OCI-LY7 (cell line): Measurements from ENCODE around the gene SYT2.

Experiments used
- EZH2phosphoT487 ChIP-seq: fragments of 200-600 bp; sonication (generic); IDR thresholded peaks from 2 replicates; pipeline ENCODE4 v1.6.1; 2018; ENCODE audit warnings: low read depth, borderline replicate concordance, mild to moderate bottlenecking, mixed run types, antibody characterized with exemption, low read length, moderate library complexity, mixed read lengths
- TF ChIP-seq, protein P1 (sequence below): fragments of 200-600 bp; sonication (generic); conservative IDR thresholded peaks from 2 replicates; pipeline ENCODE4 v1.5.1; 2014; ENCODE audit warnings: mild to moderate bottlenecking, antibody characterized with exemption, low read length, moderate library complexity, mixed read lengths

DNA sequence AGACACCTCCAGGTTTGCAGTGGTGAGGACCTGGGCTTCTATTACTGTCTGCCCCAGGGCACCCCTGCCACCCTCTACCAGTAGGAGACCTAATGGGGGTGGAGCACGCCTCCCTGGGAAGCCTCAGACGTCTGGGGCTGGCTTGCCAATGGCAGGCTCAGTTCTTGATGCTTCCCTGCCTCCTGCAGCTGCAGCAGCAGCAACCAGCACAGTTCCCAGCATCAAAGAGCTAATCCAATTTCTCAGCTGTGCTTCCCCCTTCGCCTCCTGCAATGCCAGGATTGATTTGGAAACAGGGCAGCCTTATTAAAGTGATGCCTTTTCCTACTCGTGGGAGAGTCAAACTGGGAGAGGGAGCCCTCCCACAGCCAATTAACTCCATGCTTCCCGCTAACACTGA lies 8.2 kb downstream of the SYT2 start:
- TF ChIP-seq, protein P1, sequence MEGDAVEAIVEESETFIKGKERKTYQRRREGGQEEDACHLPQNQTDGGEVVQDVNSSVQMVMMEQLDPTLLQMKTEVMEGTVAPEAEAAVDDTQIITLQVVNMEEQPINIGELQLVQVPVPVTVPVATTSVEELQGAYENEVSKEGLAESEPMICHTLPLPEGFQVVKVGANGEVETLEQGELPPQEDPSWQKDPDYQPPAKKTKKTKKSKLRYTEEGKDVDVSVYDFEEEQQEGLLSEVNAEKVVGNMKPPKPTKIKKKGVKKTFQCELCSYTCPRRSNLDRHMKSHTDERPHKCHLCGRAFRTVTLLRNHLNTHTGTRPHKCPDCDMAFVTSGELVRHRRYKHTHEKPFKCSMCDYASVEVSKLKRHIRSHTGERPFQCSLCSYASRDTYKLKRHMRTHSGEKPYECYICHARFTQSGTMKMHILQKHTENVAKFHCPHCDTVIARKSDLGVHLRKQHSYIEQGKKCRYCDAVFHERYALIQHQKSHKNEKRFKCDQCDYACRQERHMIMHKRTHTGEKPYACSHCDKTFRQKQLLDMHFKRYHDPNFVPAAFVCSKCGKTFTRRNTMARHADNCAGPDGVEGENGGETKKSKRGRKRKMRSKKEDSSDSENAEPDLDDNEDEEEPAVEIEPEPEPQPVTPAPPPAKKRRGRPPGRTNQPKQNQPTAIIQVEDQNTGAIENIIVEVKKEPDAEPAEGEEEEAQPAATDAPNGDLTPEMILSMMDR, result no peak
- no peak for TF ChIP-seq EZH2phosphoT487
